Stimulated activated CD8-positive, alpha-beta memory T cell treated with anti-CD3 and anti-CD28 coated beads, Interleukin-7, amount 100 ng/mL, for 48 hours (primary cell): ENCODE data around the gene GABRA6.
"Not testable (repeated sequence)": the region's sequence is repeated elsewhere in the genome, so short reads cannot be mapped to it uniquely, and the experiment has no call there.

ENCODE experiments used
- DNase-seq, 2 donors: peaks; one replicate each; pipeline ENCODE4 v3.0.0-alpha.2; 2020; ENCODE audit warnings: low read depth in 1 of 2; ENCODE audit errors: extremely low read depth in 1 of 2

The GABRA6 gene

GRCh38 chr5:161685461-161685860 is at the start of gene GABRA6:
Gene GABRA6, plus strand, starts transcription at chr5:161685721. Its CDS starts 269 bp downstream, at chr5:161685990.
- DNase-seq: no peak

GRCh38 chr5:161637591-161637990 is 47.9 kb upstream of the GABRA6 start:
- no peak for DNase-seq

GRCh38 chr5:161641444-161641843 is 44.1 kb upstream of the GABRA6 start:
- no peak for DNase-seq

- no peak for DNase-seq
These were observed 40.3 kb upstream of the GABRA6 start for GRCh38 chr5:161645264-161645663.

GRCh38 chr5:161651926-161652325 is 33.6 kb upstream of the GABRA6 start:
- DNase-seq: not testable (repeated sequence)

- no peak for DNase-seq
These were observed 24.7 kb upstream of the GABRA6 start for GRCh38 chr5:161660806-161661205.

- DNase-seq: no peak
These were observed 22.1 kb upstream of the GABRA6 start for GRCh38 chr5:161663431-161663830.

GRCh38 chr5:161676103-161676502 is 9.4 kb upstream of the GABRA6 start:
- DNase-seq: no peak

- no peak for DNase-seq
These were observed 628 bp downstream of the GABRA6 start for GRCh38 chr5:161686149-161686548.

GRCh38 chr5:161686881-161687280 is 1.4 kb downstream of the GABRA6 start:
- no peak for DNase-seq

- no peak for DNase-seq
These were observed 1.8 kb downstream of the GABRA6 start for GRCh38 chr5:161687316-161687715.

- no peak for DNase-seq
These were observed 6.4 kb downstream of the GABRA6 start for GRCh38 chr5:161691911-161692310.

GRCh38 chr5:161697001-161697400 is 11.5 kb downstream of the GABRA6 start:
- DNase-seq: no peak

GRCh38 chr5:161700065-161700464 is 14.5 kb downstream of the GABRA6 start:
- DNase-seq: no peak

- DNase-seq: no peak
These were observed 18.0 kb downstream of the GABRA6 start for GRCh38 chr5:161703528-161703927.

- no peak for DNase-seq
These were observed 21.9 kb downstream of the GABRA6 start for GRCh38 chr5:161707382-161707781.

GRCh38 chr5:161709239-161709638 is 23.7 kb downstream of the GABRA6 start:
- no peak for DNase-seq

GRCh38 chr5:161713042-161713441 is 27.5 kb downstream of the GABRA6 start:
- no peak for DNase-seq

- no peak for DNase-seq
These were observed 33.6 kb downstream of the GABRA6 start for GRCh38 chr5:161719157-161719556.

GRCh38 chr5:161720460-161720859 is 34.9 kb downstream of the GABRA6 start:
- DNase-seq: no peak

- DNase-seq: no peak
These were observed 49.2 kb downstream of the GABRA6 start for GRCh38 chr5:161734741-161735140.

GRCh38 chr5:161740433-161740832 is 54.9 kb downstream of the GABRA6 start:
- DNase-seq: no peak

GRCh38 chr5:161744276-161744675 is 58.8 kb downstream of the GABRA6 start:
- DNase-seq: no peak

GRCh38 chr5:161745392-161745791 is 59.9 kb downstream of the GABRA6 start:
- DNase-seq: no peak
